ENCODE measurements around the gene LRMDA. TPM values are rescaled to one million over a fixed set of nuclear protein-coding genes. Genes with fewer than 3 reads are reported as not detected.

The LRMDA gene
- total RNA-seq, 2 experiments from 2014 or later: not detected

DNA sequence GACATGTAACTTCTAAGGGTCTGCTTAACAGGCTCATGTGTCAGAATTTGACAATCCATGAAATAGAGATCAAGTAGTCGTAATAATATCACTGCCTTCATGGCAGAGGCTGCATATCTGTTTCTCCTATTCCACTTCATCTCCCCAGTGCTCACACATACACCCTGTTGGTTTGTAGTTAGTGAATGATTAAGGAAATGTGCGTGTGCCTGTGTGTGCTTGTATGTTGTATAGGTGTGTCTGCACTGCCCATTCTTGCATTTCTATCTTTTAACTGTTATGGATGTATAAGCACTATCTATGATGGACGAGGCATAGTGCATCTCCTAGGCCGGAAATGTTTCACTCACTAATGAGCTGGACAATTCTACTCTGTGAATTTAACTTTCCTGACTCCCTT, 985.2 kb downstream of the LRMDA start:
- ATAC-seq (ENCODE audit: poor library complexity) (no peak), DNase-seq (no peak)
- H3K4me3 Mint-ChIP-seq: no peak overlapping the region
- Histone ChIP-seq H3K4me3 (ENCODE audit: low read length) (no peak overlapping the region), H3K27me3 (ENCODE audit: control insufficient read depth in 1 of 2, insufficient read depth in 2 of 2, low read length in 2 of 2) (no peaks in the 10 kb centered on the region), H3K9me3 (ENCODE audit: control insufficient read depth in 1 of 2, insufficient read depth in 1 of 2, low read length in 2 of 2) (peaks cover 1 to 4% of the 10 kb centered on the region in 2 experiments), H3K4me1 (ENCODE audit: insufficient read depth, low read length) (no peaks in the 10 kb centered on the region), H3K36me3 (ENCODE audit: insufficient read depth, low read length) (no peaks in the 10 kb centered on the region), H3K27ac (ENCODE audit: low read depth in 1 of 2, low read length in 2 of 2) (no peak overlapping the region)
- no peaks in the 10 kb centered on the region for H3K36me3 Mint-ChIP-seq (ENCODE audit: low read depth)
- intact Hi-C loops (cut with DNase I, micrococcal nuclease): no loop called here
- POLR2A ChIA-PET: no interaction called here
- H3K4me1 Mint-ChIP-seq (ENCODE audit: low read depth): no peaks in the 10 kb centered on the region
- peaks cover 2% of the 10 kb centered on the region for H3K9me3 Mint-ChIP-seq
- no peak for TF ChIP-seq CTCF (IDR thresholded peaks at IDR 0.05)
- no peaks in the 10 kb centered on the region for H3K27me3 Mint-ChIP-seq
- CTCF ChIA-PET: no interaction called here
- no peak overlapping the region for H3K27ac Mint-ChIP-seq

DNA sequence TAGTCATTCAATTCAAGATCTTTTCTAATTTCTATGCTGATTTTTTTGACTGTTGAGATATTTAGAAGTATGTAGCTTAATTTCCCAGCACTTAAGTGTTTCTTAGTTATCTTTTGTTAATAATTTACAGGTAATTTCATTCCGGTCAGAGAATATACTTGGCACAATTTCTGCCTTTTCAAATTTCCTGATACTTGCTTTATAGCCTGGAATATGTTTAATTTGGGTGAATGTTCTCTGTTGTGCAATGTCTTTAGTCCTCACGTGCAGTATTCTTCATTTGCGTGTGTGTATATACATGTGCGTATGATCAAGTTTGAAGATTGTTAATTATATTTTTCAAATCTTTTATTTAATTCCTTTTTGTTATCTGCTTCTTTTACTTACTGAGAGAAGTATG, 989.3 kb downstream of the LRMDA start:
- Mint-ChIP-seq H3K4me1 (ENCODE audit: low read depth) (no peaks in the 10 kb centered on the region), H3K27ac (no peak overlapping the region)
- CTCF ChIA-PET: no interaction called here

GRCh38 chr10:76422769-76423168, 991.3 kb downstream of the LRMDA start:
- H3K36me3 Mint-ChIP-seq (ENCODE audit: low read depth): no peaks in the 10 kb centered on the region
- ATAC-seq (ENCODE audit: poor library complexity): no peak
- no peak for DNase-seq

More for the DNA sequence above, 989.3 kb downstream of the LRMDA start:
- POLR2A ChIA-PET: no interaction called here
- Histone ChIP-seq H3K36me3 (ENCODE audit: insufficient read depth, low read length) (no peaks in the 10 kb centered on the region), H3K27me3 (ENCODE audit: control insufficient read depth in 1 of 2, insufficient read depth in 2 of 2, low read length in 2 of 2) (no peaks in the 10 kb centered on the region), H3K27ac (ENCODE audit: low read depth in 1 of 2, low read length in 2 of 2) (no peak overlapping the region), H3K9me3 (ENCODE audit: control insufficient read depth in 1 of 2, insufficient read depth in 1 of 2, low read length in 2 of 2) (peaks cover 0 to 4% of the 10 kb centered on the region in 2 experiments), H3K4me3 (ENCODE audit: low read length) (no peak overlapping the region), H3K4me1 (ENCODE audit: insufficient read depth, low read length) (no peaks in the 10 kb centered on the region)
- ATAC-seq (ENCODE audit: poor library complexity): no peak
- DNase-seq: no peak
- no peaks in the 10 kb centered on the region for H3K27me3 Mint-ChIP-seq
- H3K9me3 Mint-ChIP-seq: peaks cover 2% of the 10 kb centered on the region
- no peak overlapping the region for H3K4me3 Mint-ChIP-seq
- intact Hi-C loops (cut with DNase I, micrococcal nuclease): no loop called here
- H3K36me3 Mint-ChIP-seq (ENCODE audit: low read depth): no peaks in the 10 kb centered on the region
- TF ChIP-seq CTCF (IDR thresholded peaks at IDR 0.05): no peak

More at GRCh38 chr10:76422769-76423168, 991.3 kb downstream of the LRMDA start:
- H3K4me3 Mint-ChIP-seq: no peak overlapping the region
- Histone ChIP-seq H3K27ac (ENCODE audit: low read depth in 1 of 2, low read length in 2 of 2) (no peak overlapping the region), H3K36me3 (ENCODE audit: insufficient read depth, low read length) (no peaks in the 10 kb centered on the region), H3K27me3 (ENCODE audit: control insufficient read depth in 1 of 2, insufficient read depth in 2 of 2, low read length in 2 of 2) (no peaks in the 10 kb centered on the region), H3K9me3 (ENCODE audit: control insufficient read depth in 1 of 2, insufficient read depth in 1 of 2, low read length in 2 of 2) (peaks cover 0 to 2% of the 10 kb centered on the region in 2 experiments), H3K4me1 (ENCODE audit: insufficient read depth, low read length) (no peaks in the 10 kb centered on the region), H3K4me3 (ENCODE audit: low read length) (no peak overlapping the region)
- peaks cover 2% of the 10 kb centered on the region for H3K9me3 Mint-ChIP-seq
- no peak overlapping the region for H3K27ac Mint-ChIP-seq
- no peaks in the 10 kb centered on the region for H3K4me1 Mint-ChIP-seq (ENCODE audit: low read depth)
- no peaks in the 10 kb centered on the region for H3K27me3 Mint-ChIP-seq
- ChIA-PET CTCF (no interaction called here), POLR2A (no interaction called here)
- TF ChIP-seq CTCF (IDR thresholded peaks at IDR 0.05): no peak
- intact Hi-C loops (cut with DNase I, micrococcal nuclease): no loop called here
